ENCODE data around the gene CADM2.
"Not testable (repeated sequence)": the region's sequence is repeated elsewhere in the genome, so short reads cannot be mapped to it uniquely, and the experiment has no call there.

Gene CADM2

GRCh38 chr3:85102781-85103180 lies 144.0 kb downstream of the CADM2 start:
- no peak overlapping the region for H3K9ac ChIP-seq (ENCODE audit: low read length in 5 of 5)
- H3K36me3 ChIP-seq (ENCODE audit: control insufficient read depth in 5 of 5, insufficient read depth in 5 of 5, low read length in 5 of 5): no peaks in the 10 kb centered on the region
- no peaks in the 10 kb centered on the region for H3K27me3 ChIP-seq (ENCODE audit: control insufficient read depth in 5 of 5, insufficient read depth in 4 of 5, low read length in 5 of 5)
- no peaks in the 10 kb centered on the region for H3K4me1 ChIP-seq (ENCODE audit: control insufficient read depth in 5 of 5, insufficient read depth in 5 of 5, low read length in 5 of 5)
- H3K9me3 ChIP-seq (ENCODE audit: control insufficient read depth in 5 of 5, low read length in 5 of 5): peaks cover 0 to 5% (median 0%) of the 10 kb centered on the region in 5 donors
- H3K4me3 ChIP-seq (ENCODE audit: low read depth in 1 of 5, low read length in 5 of 5): no peak overlapping the region
- no peak overlapping the region for H3K27ac ChIP-seq (ENCODE audit: low read depth, low read length)

GRCh38 chr3:85110393-85110792 lies 151.6 kb downstream of the CADM2 start:
- Histone ChIP-seq H3K4me3 (ENCODE audit: low read depth in 1 of 5, low read length in 5 of 5) (no peak overlapping the region), H3K9me3 (ENCODE audit: control insufficient read depth in 5 of 5, low read length in 5 of 5) (no peaks in the 10 kb centered on the region), H3K36me3 (ENCODE audit: control insufficient read depth in 5 of 5, insufficient read depth in 5 of 5, low read length in 5 of 5) (no peaks in the 10 kb centered on the region), H3K27me3 (ENCODE audit: control insufficient read depth in 5 of 5, insufficient read depth in 4 of 5, low read length in 5 of 5) (no peaks in the 10 kb centered on the region), H3K4me1 (ENCODE audit: control insufficient read depth in 5 of 5, insufficient read depth in 5 of 5, low read length in 5 of 5) (no peaks in the 10 kb centered on the region), H3K27ac (ENCODE audit: low read depth, low read length) (no peak overlapping the region), H3K9ac (ENCODE audit: low read length in 5 of 5) (no peak overlapping the region)

GRCh38 chr3:85120879-85121278 lies 162.1 kb downstream of the CADM2 start:
- no peaks in the 10 kb centered on the region for H3K36me3 ChIP-seq (ENCODE audit: control insufficient read depth in 5 of 5, insufficient read depth in 5 of 5, low read length in 5 of 5)
- no peak overlapping the region for H3K4me3 ChIP-seq (ENCODE audit: low read depth in 1 of 5, low read length in 5 of 5)
- H3K9ac ChIP-seq (ENCODE audit: low read length in 5 of 5): no peak overlapping the region
- H3K27me3 ChIP-seq (ENCODE audit: control insufficient read depth in 5 of 5, insufficient read depth in 4 of 5, low read length in 5 of 5): no peaks in the 10 kb centered on the region
- no peak overlapping the region for H3K27ac ChIP-seq (ENCODE audit: low read depth, low read length)
- H3K4me1 ChIP-seq (ENCODE audit: control insufficient read depth in 5 of 5, insufficient read depth in 5 of 5, low read length in 5 of 5): no peaks in the 10 kb centered on the region
- no peaks in the 10 kb centered on the region for H3K9me3 ChIP-seq (ENCODE audit: control insufficient read depth in 5 of 5, low read length in 5 of 5)

GRCh38 chr3:85132864-85133263 lies 174.1 kb downstream of the CADM2 start:
- not testable (repeated sequence) for H3K4me3 ChIP-seq (ENCODE audit: low read depth in 1 of 5, low read length in 5 of 5); H3K4me1 ChIP-seq (ENCODE audit: control insufficient read depth in 5 of 5, insufficient read depth in 5 of 5, low read length in 5 of 5); H3K27me3 ChIP-seq (ENCODE audit: control insufficient read depth in 5 of 5, insufficient read depth in 4 of 5, low read length in 5 of 5); H3K9ac ChIP-seq (ENCODE audit: low read length in 5 of 5); H3K27ac ChIP-seq (ENCODE audit: low read depth, low read length); H3K9me3 ChIP-seq (ENCODE audit: control insufficient read depth in 5 of 5, low read length in 5 of 5); H3K36me3 ChIP-seq (ENCODE audit: control insufficient read depth in 5 of 5, insufficient read depth in 5 of 5, low read length in 5 of 5)

- H3K9me3 ChIP-seq (ENCODE audit: control insufficient read depth in 5 of 5, low read length in 5 of 5): not testable (repeated sequence)
Observed at GRCh38 chr3:85133691-85134420, 175.1 kb downstream of the CADM2 start.

GRCh38 chr3:85142626-85143025 lies 183.8 kb downstream of the CADM2 start:
- Histone ChIP-seq H3K36me3 (ENCODE audit: control insufficient read depth in 5 of 5, insufficient read depth in 5 of 5, low read length in 5 of 5) (no peaks in the 10 kb centered on the region), H3K4me1 (ENCODE audit: control insufficient read depth in 5 of 5, insufficient read depth in 5 of 5, low read length in 5 of 5) (no peaks in the 10 kb centered on the region), H3K9ac (ENCODE audit: low read length in 5 of 5) (no peak overlapping the region), H3K9me3 (ENCODE audit: control insufficient read depth in 5 of 5, low read length in 5 of 5) (no peaks in the 10 kb centered on the region), H3K4me3 (ENCODE audit: low read depth in 1 of 5, low read length in 5 of 5) (no peak overlapping the region), H3K27me3 (ENCODE audit: control insufficient read depth in 5 of 5, insufficient read depth in 4 of 5, low read length in 5 of 5) (no peaks in the 10 kb centered on the region), H3K27ac (ENCODE audit: low read depth, low read length) (no peak overlapping the region)

More at GRCh38 chr3:85133691-85134420, 175.1 kb downstream of the CADM2 start:
- not testable (repeated sequence) for H3K27me3 ChIP-seq (ENCODE audit: control insufficient read depth in 5 of 5, insufficient read depth in 4 of 5, low read length in 5 of 5); H3K4me3 ChIP-seq (ENCODE audit: low read depth in 1 of 5, low read length in 5 of 5); H3K9ac ChIP-seq (ENCODE audit: low read length in 5 of 5); H3K4me1 ChIP-seq (ENCODE audit: control insufficient read depth in 5 of 5, insufficient read depth in 5 of 5, low read length in 5 of 5); H3K27ac ChIP-seq (ENCODE audit: low read depth, low read length); H3K36me3 ChIP-seq (ENCODE audit: control insufficient read depth in 5 of 5, insufficient read depth in 5 of 5, low read length in 5 of 5)

- Histone ChIP-seq H3K9me3 (ENCODE audit: control insufficient read depth in 5 of 5, low read length in 5 of 5) (no peaks in the 10 kb centered on the region), H3K9ac (ENCODE audit: low read length in 5 of 5) (no peak overlapping the region), H3K27me3 (ENCODE audit: control insufficient read depth in 5 of 5, insufficient read depth in 4 of 5, low read length in 5 of 5) (no peaks in the 10 kb centered on the region)
Observed at GRCh38 chr3:85148036-85148435, 189.2 kb downstream of the CADM2 start.

GRCh38 chr3:85151555-85151954 lies 192.8 kb downstream of the CADM2 start:
- no peaks in the 10 kb centered on the region for H3K4me1 ChIP-seq (ENCODE audit: control insufficient read depth in 5 of 5, insufficient read depth in 5 of 5, low read length in 5 of 5)

More at GRCh38 chr3:85148036-85148435, 189.2 kb downstream of the CADM2 start:
- no peaks in the 10 kb centered on the region for H3K36me3 ChIP-seq (ENCODE audit: control insufficient read depth in 5 of 5, insufficient read depth in 5 of 5, low read length in 5 of 5)
- no peaks in the 10 kb centered on the region for H3K4me1 ChIP-seq (ENCODE audit: control insufficient read depth in 5 of 5, insufficient read depth in 5 of 5, low read length in 5 of 5)
- H3K27ac ChIP-seq (ENCODE audit: low read depth, low read length): no peak overlapping the region
- H3K4me3 ChIP-seq (ENCODE audit: low read depth in 1 of 5, low read length in 5 of 5): no peak overlapping the region

GRCh38 chr3:85153279-85153678 lies 194.5 kb downstream of the CADM2 start:
- H3K9me3 ChIP-seq (ENCODE audit: control insufficient read depth in 5 of 5, low read length in 5 of 5); H3K9ac ChIP-seq (ENCODE audit: low read length in 5 of 5); H3K27ac ChIP-seq (ENCODE audit: low read depth, low read length); H3K4me1 ChIP-seq (ENCODE audit: control insufficient read depth in 5 of 5, insufficient read depth in 5 of 5, low read length in 5 of 5); H3K27me3 ChIP-seq (ENCODE audit: control insufficient read depth in 5 of 5, insufficient read depth in 4 of 5, low read length in 5 of 5); H3K4me3 ChIP-seq (ENCODE audit: low read depth in 1 of 5, low read length in 5 of 5); H3K36me3 ChIP-seq (ENCODE audit: control insufficient read depth in 5 of 5, insufficient read depth in 5 of 5, low read length in 5 of 5): not testable (repeated sequence)

More at GRCh38 chr3:85151555-85151954, 192.8 kb downstream of the CADM2 start:
- Histone ChIP-seq H3K27me3 (ENCODE audit: control insufficient read depth in 5 of 5, insufficient read depth in 4 of 5, low read length in 5 of 5) (no peaks in the 10 kb centered on the region), H3K9ac (ENCODE audit: low read length in 5 of 5) (no peak overlapping the region), H3K9me3 (ENCODE audit: control insufficient read depth in 5 of 5, low read length in 5 of 5) (no peaks in the 10 kb centered on the region), H3K27ac (ENCODE audit: low read depth, low read length) (no peak overlapping the region), H3K36me3 (ENCODE audit: control insufficient read depth in 5 of 5, insufficient read depth in 5 of 5, low read length in 5 of 5) (no peaks in the 10 kb centered on the region), H3K4me3 (ENCODE audit: low read depth in 1 of 5, low read length in 5 of 5) (no peak overlapping the region)

- no peaks in the 10 kb centered on the region for H3K27me3 ChIP-seq (ENCODE audit: control insufficient read depth in 5 of 5, insufficient read depth in 4 of 5, low read length in 5 of 5)
- no peaks in the 10 kb centered on the region for H3K9me3 ChIP-seq (ENCODE audit: control insufficient read depth in 5 of 5, low read length in 5 of 5)
- no peak overlapping the region for H3K9ac ChIP-seq (ENCODE audit: low read length in 5 of 5)
- H3K4me1 ChIP-seq (ENCODE audit: control insufficient read depth in 5 of 5, insufficient read depth in 5 of 5, low read length in 5 of 5): no peaks in the 10 kb centered on the region
- no peak overlapping the region for H3K4me3 ChIP-seq (ENCODE audit: low read depth in 1 of 5, low read length in 5 of 5)
- no peak overlapping the region for H3K27ac ChIP-seq (ENCODE audit: low read depth, low read length)
- no peaks in the 10 kb centered on the region for H3K36me3 ChIP-seq (ENCODE audit: control insufficient read depth in 5 of 5, insufficient read depth in 5 of 5, low read length in 5 of 5)
Observed at GRCh38 chr3:85159376-85159775, 200.6 kb downstream of the CADM2 start.

Data from subcutaneous abdominal adipose tissue (tissue), 5 donors.